Neutrophil (primary cell): ENCODE measurements around the gene CLIC5.

Source experiments
- H3K27ac ChIP-seq: fragments of 200-600 bp; sonication (generic); 2 replicates; pipeline ENCODE4 v1.5.1; 2016; ENCODE audit warnings: mild to moderate bottlenecking, moderate library complexity
- H3K27me3 ChIP-seq: fragments of 200-600 bp; sonication (generic); 2 replicates; pipeline ENCODE4 v1.6.0; 2016; ENCODE audit warnings: mild to moderate bottlenecking
- H3K36me3 ChIP-seq: fragments of 200-600 bp; sonication (generic); 2 replicates; pipeline ENCODE4 v1.5.1; 2017
- H3K4me1 ChIP-seq, 2 experiments: fragments of 200-600 bp in 1 of 2; sonication (generic) in 1 of 2; 1 replicate in 1 of 2; 2 replicates in 1 of 2; pipeline versions ENCODE4 v1.5.1 to v1.6.1; 2013 to 2016; ENCODE audit warnings: low read depth in 1 of 2, low read length in 1 of 2, mild to moderate bottlenecking in 1 of 2, moderate library complexity in 1 of 2; ENCODE audit not compliant: control insufficient read depth in 1 of 2, insufficient read depth in 1 of 2
- H3K4me3 ChIP-seq, 2 experiments: fragments of 200-600 bp in 1 of 2; sonication (generic) in 1 of 2; 1 replicate in 1 of 2; 2 replicates in 1 of 2; pipeline ENCODE4 v1.5.1; 2013 to 2016; ENCODE audit warnings: low read depth in 1 of 2, low read length in 1 of 2, mild to moderate bottlenecking in 1 of 2, moderate library complexity in 1 of 2
- H3K9me3 ChIP-seq: fragments of 200-600 bp; sonication (generic); 2 replicates; pipeline ENCODE4 v1.5.1; 2016
- CTCF ChIP-seq: fragments of 200-600 bp; sonication (generic); IDR thresholded peaks from 2 replicates; pipeline ENCODE4 v1.5.1; 2016; ENCODE audit warnings: antibody characterized with exemption

The CLIC5 gene

GRCh38 chr6:45900808-45901752, 114.6 kb downstream of the CLIC5 start:
- no peak overlapping the region for H3K27ac ChIP-seq
- H3K4me3 ChIP-seq, result no peak overlapping the region
- no peaks in the 10 kb centered on the region for H3K27me3 ChIP-seq
- H3K36me3 ChIP-seq, result no peaks in the 10 kb centered on the region
- no peaks in the 10 kb centered on the region for H3K9me3 ChIP-seq
- peaks cover 0 to 9% of the 10 kb centered on the region in 2 experiments for H3K4me1 ChIP-seq
- TF ChIP-seq CTCF, result no peak

- no peaks in the 10 kb centered on the region for H3K9me3 ChIP-seq
- H3K27me3 ChIP-seq, result no peaks in the 10 kb centered on the region
- no peak overlapping the region for H3K4me3 ChIP-seq
- H3K4me1 ChIP-seq, result peaks cover 0 to 9% of the 10 kb centered on the region in 2 experiments
- no peaks in the 10 kb centered on the region for H3K36me3 ChIP-seq
- no peak for TF ChIP-seq CTCF
- no peak overlapping the region for H3K27ac ChIP-seq
These were observed 116.0 kb downstream of the CLIC5 start for GRCh38 chr6:45899683-45899946.

- H3K9me3 ChIP-seq, result no peaks in the 10 kb centered on the region
- TF ChIP-seq CTCF, result no peak
- no peaks in the 10 kb centered on the region for H3K27me3 ChIP-seq
- H3K36me3 ChIP-seq, result no peaks in the 10 kb centered on the region
- no peak overlapping the region for H3K4me3 ChIP-seq
- H3K4me1 ChIP-seq, result peaks cover 0 to 9% of the 10 kb centered on the region in 2 experiments
- H3K27ac ChIP-seq, result no peak overlapping the region
These were observed 116.5 kb downstream of the CLIC5 start for GRCh38 chr6:45898941-45899682.

GRCh38 chr6:45896783-45897441, 118.7 kb downstream of the CLIC5 start:
- Histone ChIP-seq H3K36me3 (no peaks in the 10 kb centered on the region), H3K27ac (no peak overlapping the region), H3K27me3 (no peaks in the 10 kb centered on the region), H3K4me1 (peaks cover 0 to 9% of the 10 kb centered on the region in 2 experiments), H3K4me3 (no peak overlapping the region), H3K9me3 (no peaks in the 10 kb centered on the region)
- TF ChIP-seq CTCF, result no peak

GRCh38 chr6:45895569-45895968, 120.1 kb downstream of the CLIC5 start:
- no peaks in the 10 kb centered on the region for H3K9me3 ChIP-seq
- no peak overlapping the region for H3K27ac ChIP-seq
- H3K4me3 ChIP-seq, result no peak overlapping the region
- no peaks in the 10 kb centered on the region for H3K27me3 ChIP-seq
- H3K4me1 ChIP-seq, result peaks cover 0 to 9% of the 10 kb centered on the region in 2 experiments
- H3K36me3 ChIP-seq, result no peaks in the 10 kb centered on the region
- no peak for TF ChIP-seq CTCF
